Small intestine (tissue), 7 donors: Measurements from ENCODE around the gene LGI2. TPM values are rescaled to one million over a fixed set of nuclear protein-coding genes. Genes with fewer than 3 reads are reported as not detected.

Experiments used
- DNase-seq, 2 donors: peaks; one replicate each; pipeline versions ENCODE4 v3.0.0 to v3.0.0-alpha.2; 2013
- FAIRE-seq: peaks from 2 replicates; lab custom pipeline; 2012; peaks lifted over from hg19 to GRCh38; lab: Jason Lieb, UNC
- H3K27ac ChIP-seq, 3 donors: one replicate each; pipeline ENCODE4 v1.5.1; 2013; ENCODE audit warnings: low read length in 2 of 3, mild to moderate bottlenecking in 2 of 3, control low read depth in 1 of 3, inconsistent platforms in 1 of 3, low read depth in 1 of 3, moderate library complexity in 1 of 3
- H3K27me3 ChIP-seq, 3 donors: one replicate each; pipeline ENCODE4 v1.6.1; 2013; ENCODE audit warnings: low read length in 3 of 3, inconsistent platforms in 1 of 3; ENCODE audit not compliant: control insufficient read depth in 3 of 3, insufficient read depth in 3 of 3
- H3K36me3 ChIP-seq, 3 donors: one replicate each; pipeline ENCODE4 v1.6.1; 2013; ENCODE audit warnings: low read length in 3 of 3, inconsistent platforms in 1 of 3, low read depth in 1 of 3, mild to moderate bottlenecking in 1 of 3, moderate library complexity in 1 of 3; ENCODE audit not compliant: control insufficient read depth in 3 of 3, insufficient read depth in 2 of 3
- H3K4me1 ChIP-seq, 3 donors: one replicate each; pipeline ENCODE4 v1.6.1; 2013; ENCODE audit warnings: low read length in 2 of 3, inconsistent platforms in 1 of 3, low read depth in 1 of 3, mild to moderate bottlenecking in 1 of 3, moderate library complexity in 1 of 3; ENCODE audit not compliant: control insufficient read depth in 3 of 3, insufficient read depth in 2 of 3
- H3K4me3 ChIP-seq, 3 donors: one replicate each; pipeline ENCODE4 v1.5.1; 2013; ENCODE audit warnings: low read length in 3 of 3, control low read depth in 1 of 3, inconsistent platforms in 1 of 3, low read depth in 1 of 3, mild to moderate bottlenecking in 1 of 3, moderate library complexity in 1 of 3
- H3K9me3 ChIP-seq, 2 donors: one replicate each; pipeline ENCODE4 v1.6.1; 2013; ENCODE audit warnings: low read depth in 1 of 2, low read length in 1 of 2; ENCODE audit not compliant: control insufficient read depth in 2 of 2, insufficient read depth in 1 of 2
- WGBS, 3 donors: extraction: QIAGEN DNeasy Blood & Tissue Kit; methylation state at CpG; one replicate each; pipeline ENCODE4 v1.1.7; 2013; 5-methylcytosine and 5-hydroxymethylcytosine counted together
- polyA plus RNA-seq, 4 donors: library from polyadenylated mRNA; stranded (reverse) in 3 of 4; unstranded in 1 of 4; fragments of 200-250 nt in 3 of 4; fragments of 120-200 nt in 1 of 4; gene quantifications; one replicate each; pipeline versions ENCODE4 v1.2.1 to v1.2.3, GENCODE V29; 2013
- donor health status: healthy with polysubstance abuse.
- donor health status: control.
- donor health status: control.
- donor health status: Bipolar disorder and iron deficiency.
- donor health status: healthy.

The LGI2 gene
- polyA plus RNA-seq, 4 donors, result 0.42 to 0.65 TPM; not detected in 2

- no peak for FAIRE-seq
- Histone ChIP-seq H3K4me1 (no peaks in the 10 kb centered on the region), H3K9me3 (peaks cover 0 to 10% of the 10 kb centered on the region in 2 donors), H3K4me3 (no peak overlapping the region), H3K36me3 (no peaks in the 10 kb centered on the region), H3K27ac (no peak overlapping the region), H3K27me3 (no peaks in the 10 kb centered on the region)
- DNase-seq, result no peak
- 77 to 80% (median 77%) methylated on average over 1 of the region's 1 CpG for WGBS, 3 donors
Observed at GRCh38 chr4:24988776-24989175, 42.0 kb downstream of the LGI2 start.

DNA sequence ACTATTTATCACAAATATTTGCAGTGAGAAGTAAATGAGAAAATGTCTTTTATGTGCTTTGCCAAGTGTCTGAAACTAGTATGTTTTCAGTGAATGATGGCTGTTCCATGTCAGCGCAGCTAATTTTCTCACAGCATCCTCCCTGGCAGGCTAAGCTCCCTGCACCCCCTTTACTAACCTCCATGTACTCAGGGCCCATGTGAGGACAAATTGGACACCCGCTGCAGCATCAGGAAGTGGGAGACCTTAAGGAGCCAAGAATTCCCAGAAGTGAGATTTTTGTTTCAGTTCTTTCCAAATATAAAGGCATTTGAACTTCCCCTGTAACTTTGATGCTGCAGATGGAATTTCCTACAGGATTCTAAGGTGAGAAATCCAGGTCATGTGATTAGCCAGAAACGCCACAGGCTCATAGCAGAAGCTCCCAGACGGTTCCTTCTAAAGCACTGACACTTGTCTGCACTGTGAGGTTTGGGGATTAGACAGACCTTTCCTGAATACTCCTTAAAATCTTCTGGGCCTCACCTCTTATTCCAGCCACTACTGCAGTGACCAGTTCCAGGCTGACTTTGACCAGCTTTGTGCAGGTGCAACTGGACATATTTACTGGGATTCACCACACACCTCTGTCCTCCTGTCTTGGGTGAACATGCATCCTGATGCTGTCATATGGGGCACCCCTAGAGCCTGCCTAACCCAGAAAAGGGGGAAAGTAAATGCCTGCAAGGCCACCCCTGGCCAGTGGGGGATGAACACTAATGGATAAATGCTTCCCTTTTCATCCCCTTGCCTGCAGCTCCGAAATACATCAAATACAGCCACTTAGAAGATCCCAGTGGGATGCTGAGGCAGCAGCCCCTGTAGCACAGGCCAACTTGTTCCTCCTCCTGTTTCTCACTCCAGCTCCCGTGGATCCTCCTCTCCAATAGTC, 45.9 kb downstream of the LGI2 start:
- H3K36me3 ChIP-seq, result no peaks in the 10 kb centered on the region
- no peak overlapping the region for H3K27ac ChIP-seq
- no peaks in the 10 kb centered on the region for H3K27me3 ChIP-seq
- FAIRE-seq, result no peak
- H3K4me3 ChIP-seq, result no peak overlapping the region
- WGBS, 3 donors, result 73 to 81% (median 78%) methylated on average over 6 of the region's 6 CpGs
- peaks cover 0 to 6% of the 10 kb centered on the region in 2 donors for H3K9me3 ChIP-seq
- DNase-seq, result no peak
- no peaks in the 10 kb centered on the region for H3K4me1 ChIP-seq

DNA sequence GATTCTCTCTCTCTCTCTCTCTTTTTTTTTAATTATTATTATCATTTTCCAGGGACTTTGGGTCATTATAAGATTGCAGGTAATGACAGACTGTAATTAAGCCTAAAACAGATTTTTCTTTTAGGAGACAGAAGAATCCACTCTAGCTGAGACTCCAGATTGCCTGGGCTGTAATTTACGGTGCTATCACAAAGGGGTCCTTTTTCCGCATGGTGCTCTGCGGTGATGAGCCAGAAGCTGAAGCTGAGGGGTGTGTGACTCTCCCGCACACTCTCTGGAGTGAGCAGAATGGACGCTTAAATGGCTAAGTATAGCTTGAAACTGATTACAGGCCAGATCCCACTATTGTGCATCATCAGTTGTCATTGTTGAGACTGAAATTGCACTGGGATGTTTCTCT, 50.0 kb downstream of the LGI2 start:
- no peak for DNase-seq
- FAIRE-seq, result no peak
- H3K9me3 ChIP-seq, result no peaks in the 10 kb centered on the region
- 84 to 87% (median 86%) methylated on average over 5 of the region's 5 CpGs for WGBS, 3 donors
- no peaks in the 10 kb centered on the region for H3K36me3 ChIP-seq
- no peak overlapping the region for H3K4me3 ChIP-seq
- peaks cover 0 to 4% (median 2%) of the 10 kb centered on the region in 3 donors for H3K27me3 ChIP-seq
- no peaks in the 10 kb centered on the region for H3K4me1 ChIP-seq
- no peak overlapping the region for H3K27ac ChIP-seq

GRCh38 chr4:24980064-24980690, 50.6 kb downstream of the LGI2 start:
- 17 to 18% (median 17%) methylated on average over 17 of the region's 17 CpGs for WGBS, 3 donors
- Histone ChIP-seq H3K4me3 (no peak overlapping the region), H3K27ac (peak overlapping the region in 2 of 3 donors; percentile 47 to 81), H3K9me3 (no peaks in the 10 kb centered on the region), H3K4me1 (no peaks in the 10 kb centered on the region), H3K27me3 (peaks cover 0 to 4% (median 2%) of the 10 kb centered on the region in 3 donors), H3K36me3 (no peaks in the 10 kb centered on the region)
- FAIRE-seq (no peak), DNase-seq (peak; percentile 60 to 76)

- Histone ChIP-seq H3K27ac (peak overlapping the region in 2 of 3 donors; percentile 47 to 56), H3K4me3 (no peak overlapping the region), H3K27me3 (peaks cover 0 to 4% (median 2%) of the 10 kb centered on the region in 3 donors), H3K4me1 (no peaks in the 10 kb centered on the region), H3K36me3 (no peaks in the 10 kb centered on the region), H3K9me3 (no peaks in the 10 kb centered on the region)
- WGBS, 3 donors, result 73 to 84% (median 79%) methylated on average over 7 of the region's 7 CpGs
- DNase-seq (peak; percentile 5 to 25), FAIRE-seq (no peak)
Observed at GRCh38 chr4:24979554-24979953, 51.2 kb downstream of the LGI2 start.

DNA sequence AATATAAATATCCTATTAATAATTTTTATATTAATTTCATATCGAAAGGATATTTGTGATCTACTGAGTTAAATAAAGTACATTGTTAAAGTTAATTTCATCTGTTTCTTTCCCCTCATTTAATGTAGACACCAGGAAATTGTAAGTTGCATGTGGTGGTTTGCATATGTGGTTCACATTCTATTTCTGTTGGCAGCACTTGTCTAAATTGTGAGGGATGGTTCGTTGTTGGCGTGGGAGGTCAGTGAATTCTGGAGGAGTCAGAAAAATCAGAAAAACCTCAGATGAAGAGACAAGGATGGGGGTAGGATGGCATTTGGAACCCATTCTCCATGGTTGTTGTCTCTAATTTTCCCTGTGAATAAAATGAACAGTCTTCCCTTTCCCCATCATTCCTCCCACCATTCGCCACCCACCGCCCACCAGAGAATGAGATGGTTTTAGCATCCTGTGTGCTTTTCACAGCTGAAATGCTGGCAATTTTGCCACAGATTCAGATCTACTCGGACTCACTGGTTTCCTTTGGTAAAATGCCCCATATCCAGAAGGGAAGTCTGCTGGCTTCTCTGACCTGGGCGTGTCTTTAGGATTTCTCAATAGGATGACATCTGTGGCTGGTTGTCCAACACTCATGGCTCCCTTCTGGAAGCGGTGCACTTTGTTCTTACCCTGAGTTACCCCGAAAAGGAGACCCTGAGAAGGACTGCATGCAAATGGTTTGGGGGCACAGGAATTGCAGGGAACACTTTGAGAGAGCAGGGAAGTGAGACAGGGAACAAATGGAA, 52.3 kb downstream of the LGI2 start:
- H3K27me3 ChIP-seq, result peaks cover 0 to 4% (median 2%) of the 10 kb centered on the region in 3 donors
- H3K27ac ChIP-seq, result peak overlapping the region in 2 of 3 donors; percentile 35 to 36
- no peaks in the 10 kb centered on the region for H3K36me3 ChIP-seq
- H3K4me1 ChIP-seq, result no peaks in the 10 kb centered on the region
- FAIRE-seq, result no peak
- DNase-seq, result peak in 1 of 2 donors; percentile 67
- H3K9me3 ChIP-seq, result no peaks in the 10 kb centered on the region
- 78 to 80% (median 79%) methylated on average over 9 of the region's 9 CpGs for WGBS, 3 donors
- H3K4me3 ChIP-seq, result no peak overlapping the region

- H3K27ac ChIP-seq, result no peak overlapping the region
- H3K4me1 ChIP-seq, result no peaks in the 10 kb centered on the region
- H3K36me3 ChIP-seq, result no peaks in the 10 kb centered on the region
- 42 to 61% (median 52%) methylated on average over 4 of the region's 4 CpGs for WGBS, 3 donors
- DNase-seq (no peak), FAIRE-seq (no peak)
- H3K27me3 ChIP-seq, result peaks cover 0 to 4% (median 2%) of the 10 kb centered on the region in 3 donors
- H3K9me3 ChIP-seq, result no peaks in the 10 kb centered on the region
- no peak overlapping the region for H3K4me3 ChIP-seq
Observed at GRCh38 chr4:24975510-24975909, 55.2 kb downstream of the LGI2 start.
